Liver (tissue), 9 donors: Measurements from ENCODE around the gene EOMES. TPM values are rescaled to one million over a fixed set of nuclear protein-coding genes. Genes with fewer than 3 reads are reported as not detected.

Experiments
- DNase-seq: peaks from one replicate; pipeline ENCODE4 v3.0.0-alpha.2; 2017; ENCODE audit warnings: low spot score
- H3K27ac ChIP-seq, 2 donors: one replicate each; pipeline ENCODE4 v1.7.0; 2013; ENCODE audit warnings: inconsistent platforms in 2 of 2, low read length in 2 of 2, control low read depth in 1 of 2, low read depth in 1 of 2, mild to moderate bottlenecking in 1 of 2
- H3K27me3 ChIP-seq, 4 donors: one replicate each; pipeline versions ENCODE4 v1.6.1 to v1.7.0; 2013; ENCODE audit warnings: low read length in 3 of 4, inconsistent platforms in 1 of 4, mild to moderate bottlenecking in 1 of 4, moderate library complexity in 1 of 4; ENCODE audit not compliant: control insufficient read depth in 4 of 4, insufficient read depth in 4 of 4
- H3K36me3 ChIP-seq, 4 donors: one replicate each; pipeline versions ENCODE4 v1.6.1 to v1.7.0; 2013; ENCODE audit warnings: low read length in 3 of 4, mild to moderate bottlenecking in 3 of 4, low read depth in 1 of 4, moderate library complexity in 1 of 4; ENCODE audit not compliant: control insufficient read depth in 4 of 4, insufficient read depth in 3 of 4
- H3K4me1 ChIP-seq, 4 donors: one replicate each; pipeline versions ENCODE4 v1.6.1 to v1.7.0; 2013; ENCODE audit warnings: low read length in 3 of 4, mild to moderate bottlenecking in 3 of 4, moderate library complexity in 1 of 4; ENCODE audit not compliant: control insufficient read depth in 4 of 4, insufficient read depth in 4 of 4
- H3K4me3 ChIP-seq, 3 donors: one replicate each; pipeline versions ENCODE4 v1.6.1 to v1.7.0; 2013; ENCODE audit warnings: low read length in 3 of 3, control low read depth in 1 of 3, low read depth in 1 of 3, mild to moderate bottlenecking in 1 of 3
- H3K9ac ChIP-seq, 2 donors: one replicate each; pipeline ENCODE4 v1.7.0; 2013; ENCODE audit warnings: low read length in 2 of 2, mild to moderate bottlenecking in 2 of 2, moderate library complexity in 2 of 2, control low read depth in 1 of 2, low read depth in 1 of 2
- H3K9me3 ChIP-seq, 4 donors: one replicate each; pipeline versions ENCODE4 v1.6.1 to v1.7.0; 2013; ENCODE audit warnings: low read length in 3 of 4; ENCODE audit not compliant: control insufficient read depth in 4 of 4
- EGR1 ChIP-seq, 2 donors: IDR thresholded peaks; 2 replicates each; pipeline ENCODE4 v1.6.1; 2016 to 2018; ENCODE audit warnings: antibody characterized with exemption in 2 of 2, low read depth in 2 of 2
- GABPA ChIP-seq, 2 donors: IDR thresholded peaks in 1 of 2; conservative IDR thresholded peaks in 1 of 2; 2 replicates each; pipeline ENCODE4 v1.6.1; 2016; ENCODE audit warnings: antibody characterized with exemption in 2 of 2, mild to moderate bottlenecking in 1 of 2, moderate library complexity in 1 of 2
- HNF4G ChIP-seq: IDR thresholded peaks from 2 replicates; pipeline ENCODE4 v1.6.1; 2016; ENCODE audit warnings: antibody characterized with exemption
- JUND ChIP-seq, 2 donors: IDR thresholded peaks; 2 replicates each; pipeline ENCODE4 v1.6.1; 2016; ENCODE audit warnings: antibody characterized with exemption in 2 of 2
- MAX ChIP-seq: IDR thresholded peaks from 2 replicates; pipeline ENCODE4 v1.6.1; 2016; ENCODE audit warnings: antibody characterized with exemption
- RAD21 ChIP-seq, 2 donors: IDR thresholded peaks; 2 replicates each; pipeline ENCODE4 v1.6.1; 2016; ENCODE audit warnings: antibody characterized with exemption in 2 of 2, mild to moderate bottlenecking in 2 of 2
- RXRA ChIP-seq, 2 donors: IDR thresholded peaks; 2 replicates each; pipeline ENCODE4 v1.6.1; 2017 to 2018; ENCODE audit warnings: antibody characterized with exemption in 2 of 2, mild to moderate bottlenecking in 1 of 2
- SP1 ChIP-seq: IDR thresholded peaks from 2 replicates; pipeline ENCODE4 v1.6.1; 2018; ENCODE audit warnings: antibody characterized with exemption, mild to moderate bottlenecking
- WGBS: extraction: QIAGEN DNeasy Blood & Tissue Kit; methylation state at CpG from one replicate; pipeline ENCODE4 v1.1.7; 2013; 5-methylcytosine and 5-hydroxymethylcytosine counted together
- polyA plus RNA-seq, 2 donors: library from polyadenylated mRNA; stranded (reverse) in 1 of 2; unstranded in 1 of 2; fragments of 200-250 nt in 1 of 2; fragments of >200 nt in 1 of 2; fragmentation: Nextera tagmentation in 1 of 2; extraction: Ambion mirVana in 1 of 2; gene quantifications; one replicate each; pipeline versions ENCODE4 v1.2.1 to v1.2.3, GENCODE V29; 2013 to 2015
- total RNA-seq, 2 donors: library from RNA; depleted of rRNA; stranded (reverse); fragments of >200 nt; gene quantifications; one replicate each; pipeline ENCODE4 v1.2.3, GENCODE V29; 2014
- TF ChIP-seq, protein P1 (sequence below): IDR thresholded peaks from 2 replicates; pipeline ENCODE4 v1.6.1; 2016; ENCODE audit warnings: antibody characterized with exemption, mild to moderate bottlenecking
- TF ChIP-seq, protein P2 (sequence below): fragments of 150-350 bp; IDR thresholded peaks from 2 replicates; pipeline ENCODE4 v1.5.1; 2017; ENCODE audit warnings: improper control_type of control experiment, low read depth, low read length; ENCODE audit not compliant: missing input control
- donor health status: healthy.
- donor health status: healthy.
- donor health status: healthy.
- donor health status: healthy.
- donor health status: healthy.

The EOMES gene
- total and polyA plus RNA-seq, 4 donors = 0.39 to 0.75 (median 0.59) TPM

DNA sequence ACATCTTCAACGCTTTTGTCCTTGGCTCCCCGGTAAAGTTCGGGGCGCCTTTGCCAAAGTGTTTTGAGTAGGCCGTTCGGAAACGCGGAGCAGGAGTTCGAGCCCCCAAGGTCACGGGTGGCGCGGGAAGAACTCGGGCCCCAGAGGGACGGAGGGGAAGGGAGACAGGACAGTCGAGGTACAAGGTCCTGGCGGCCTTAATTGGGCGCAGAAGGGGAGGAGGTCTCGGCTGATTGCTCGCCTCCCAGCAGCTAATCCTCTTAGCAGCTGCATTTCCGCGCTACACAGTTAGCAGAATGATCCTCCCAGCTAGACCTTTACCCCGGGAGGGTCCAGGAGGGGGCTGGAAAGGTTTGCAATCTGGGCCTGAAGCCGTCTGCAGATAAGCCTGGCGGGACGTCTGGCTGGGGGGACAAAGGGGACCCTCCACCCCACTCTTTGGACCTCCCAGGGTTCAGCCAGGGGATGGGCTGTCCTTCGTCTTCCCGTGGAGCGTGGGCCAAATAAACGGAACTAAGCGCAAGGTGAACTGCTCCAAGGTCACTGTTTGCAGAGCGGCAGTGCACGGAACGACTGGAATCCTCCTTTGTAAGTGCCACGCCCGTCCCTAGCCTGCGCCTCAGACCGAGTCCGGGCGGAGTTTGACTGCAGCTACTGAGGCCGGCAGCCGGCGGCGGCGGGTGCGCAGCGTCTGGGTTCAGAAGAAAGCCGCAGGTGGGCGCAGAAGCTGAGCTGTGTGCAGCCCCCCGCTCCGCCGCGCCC is 7.2 kb downstream of the EOMES start:
- Histone ChIP-seq H3K27me3 (peaks cover 3 to 11% (median 8%) of the 10 kb centered on the region in 4 donors), H3K9ac (no peak overlapping the region), H3K27ac (peak overlapping the region in 1 of 2 donors; percentile 9), H3K4me3 (peak overlapping the region in 1 of 3 donors; percentile 54), H3K36me3 (no peaks in the 10 kb centered on the region), H3K9me3 (no peaks in the 10 kb centered on the region), H3K4me1 (peaks cover 5 to 34% (median 29%) of the 10 kb centered on the region in 4 donors)
- 5% methylated on average over 52 of the region's 52 CpGs for WGBS
- DNase-seq = no peak
- no peak for TF ChIP-seq RAD21 (IDR thresholded peaks at IDR 0.05)

DNA sequence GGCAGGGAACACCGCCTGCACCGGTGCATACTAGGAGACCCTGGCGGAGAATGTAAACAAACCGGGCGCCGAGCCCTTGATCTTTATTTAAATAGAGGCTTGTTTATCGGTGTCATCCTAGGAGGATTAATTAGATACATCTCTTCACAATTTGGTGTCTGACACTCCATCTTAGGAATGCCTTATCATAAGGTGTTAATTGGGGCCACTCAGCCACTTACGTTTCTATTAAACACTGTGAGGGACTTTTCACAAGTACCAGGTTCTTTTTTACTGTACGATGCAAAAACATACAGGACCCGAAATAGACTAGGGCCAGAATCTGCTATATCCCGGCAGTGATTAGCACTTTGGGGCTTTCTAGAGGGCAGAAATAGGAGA is 8.0 kb downstream of the EOMES start:
- Histone ChIP-seq H3K9ac (no peak overlapping the region), H3K4me3 (peak overlapping the region in 1 of 3 donors; percentile 54)
- no peak for DNase-seq

More for the DNA sequence above, 8.0 kb downstream of the EOMES start:
- TF ChIP-seq EGR1 (IDR thresholded peaks at IDR 0.05; ENCODE audit: low read depth in 2 of 2) (no peak), GABPA (IDR thresholded peaks at IDR 0.05 in 1 of 2, conservative IDR thresholded peaks at IDR 0.05 in 1 of 2) (no peak), JUND (IDR thresholded peaks at IDR 0.05) (no peak), SP1 (no peak), HNF4G (no peak), RXRA (IDR thresholded peaks at IDR 0.05) (no peak), MAX (no peak)
- TF ChIP-seq, protein P1, sequence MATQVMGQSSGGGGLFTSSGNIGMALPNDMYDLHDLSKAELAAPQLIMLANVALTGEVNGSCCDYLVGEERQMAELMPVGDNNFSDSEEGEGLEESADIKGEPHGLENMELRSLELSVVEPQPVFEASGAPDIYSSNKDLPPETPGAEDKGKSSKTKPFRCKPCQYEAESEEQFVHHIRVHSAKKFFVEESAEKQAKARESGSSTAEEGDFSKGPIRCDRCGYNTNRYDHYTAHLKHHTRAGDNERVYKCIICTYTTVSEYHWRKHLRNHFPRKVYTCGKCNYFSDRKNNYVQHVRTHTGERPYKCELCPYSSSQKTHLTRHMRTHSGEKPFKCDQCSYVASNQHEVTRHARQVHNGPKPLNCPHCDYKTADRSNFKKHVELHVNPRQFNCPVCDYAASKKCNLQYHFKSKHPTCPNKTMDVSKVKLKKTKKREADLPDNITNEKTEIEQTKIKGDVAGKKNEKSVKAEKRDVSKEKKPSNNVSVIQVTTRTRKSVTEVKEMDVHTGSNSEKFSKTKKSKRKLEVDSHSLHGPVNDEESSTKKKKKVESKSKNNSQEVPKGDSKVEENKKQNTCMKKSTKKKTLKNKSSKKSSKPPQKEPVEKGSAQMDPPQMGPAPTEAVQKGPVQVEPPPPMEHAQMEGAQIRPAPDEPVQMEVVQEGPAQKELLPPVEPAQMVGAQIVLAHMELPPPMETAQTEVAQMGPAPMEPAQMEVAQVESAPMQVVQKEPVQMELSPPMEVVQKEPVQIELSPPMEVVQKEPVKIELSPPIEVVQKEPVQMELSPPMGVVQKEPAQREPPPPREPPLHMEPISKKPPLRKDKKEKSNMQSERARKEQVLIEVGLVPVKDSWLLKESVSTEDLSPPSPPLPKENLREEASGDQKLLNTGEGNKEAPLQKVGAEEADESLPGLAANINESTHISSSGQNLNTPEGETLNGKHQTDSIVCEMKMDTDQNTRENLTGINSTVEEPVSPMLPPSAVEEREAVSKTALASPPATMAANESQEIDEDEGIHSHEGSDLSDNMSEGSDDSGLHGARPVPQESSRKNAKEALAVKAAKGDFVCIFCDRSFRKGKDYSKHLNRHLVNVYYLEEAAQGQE = no peak
- TF ChIP-seq, protein P2, sequence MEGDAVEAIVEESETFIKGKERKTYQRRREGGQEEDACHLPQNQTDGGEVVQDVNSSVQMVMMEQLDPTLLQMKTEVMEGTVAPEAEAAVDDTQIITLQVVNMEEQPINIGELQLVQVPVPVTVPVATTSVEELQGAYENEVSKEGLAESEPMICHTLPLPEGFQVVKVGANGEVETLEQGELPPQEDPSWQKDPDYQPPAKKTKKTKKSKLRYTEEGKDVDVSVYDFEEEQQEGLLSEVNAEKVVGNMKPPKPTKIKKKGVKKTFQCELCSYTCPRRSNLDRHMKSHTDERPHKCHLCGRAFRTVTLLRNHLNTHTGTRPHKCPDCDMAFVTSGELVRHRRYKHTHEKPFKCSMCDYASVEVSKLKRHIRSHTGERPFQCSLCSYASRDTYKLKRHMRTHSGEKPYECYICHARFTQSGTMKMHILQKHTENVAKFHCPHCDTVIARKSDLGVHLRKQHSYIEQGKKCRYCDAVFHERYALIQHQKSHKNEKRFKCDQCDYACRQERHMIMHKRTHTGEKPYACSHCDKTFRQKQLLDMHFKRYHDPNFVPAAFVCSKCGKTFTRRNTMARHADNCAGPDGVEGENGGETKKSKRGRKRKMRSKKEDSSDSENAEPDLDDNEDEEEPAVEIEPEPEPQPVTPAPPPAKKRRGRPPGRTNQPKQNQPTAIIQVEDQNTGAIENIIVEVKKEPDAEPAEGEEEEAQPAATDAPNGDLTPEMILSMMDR = no peak
- Histone ChIP-seq H3K27ac (peak overlapping the region in 1 of 2 donors; percentile 9), H3K36me3 (no peaks in the 10 kb centered on the region), H3K4me1 (peaks cover 5 to 34% (median 29%) of the 10 kb centered on the region in 4 donors), H3K27me3 (peaks cover 5 to 11% (median 6%) of the 10 kb centered on the region in 4 donors), H3K9me3 (no peaks in the 10 kb centered on the region)
- 5% methylated on average over 11 of the region's 11 CpGs for WGBS
